HG03457 (cell line): Measurements from ENCODE around the gene TNS1.
"Not testable (repeated sequence)": the region's sequence is repeated elsewhere in the genome, so short reads cannot be mapped to it uniquely, and the experiment has no call there.

Experiments
- ATAC-seq: cut with Tn5 transposase; IDR thresholded peaks from one replicate; pipeline ENCODE4 v1.9.1; 2021; ENCODE audit warnings: moderate number of reproducible peaks; ENCODE audit not compliant: unreplicated experiment

Gene TNS1

DNA sequence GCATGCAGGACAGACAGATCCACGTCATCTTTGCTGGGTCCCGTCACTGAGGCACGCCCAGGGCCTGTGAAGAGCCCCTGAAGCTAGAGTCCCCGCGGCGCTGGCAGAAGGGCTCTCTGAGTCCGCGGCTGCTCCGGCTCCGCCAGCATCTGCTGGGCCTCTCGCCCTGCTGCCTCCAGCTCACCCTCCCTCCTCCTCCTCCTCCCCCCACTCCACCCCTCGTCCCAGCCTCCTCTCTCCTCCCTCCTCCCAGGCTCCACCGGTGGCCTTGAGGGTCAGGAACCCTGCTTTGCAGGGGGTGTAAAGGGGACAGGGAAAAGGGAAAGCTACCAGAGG, at the start of gene TNS1:
TSS of gene TNS1 (minus strand) at position 151 of the 336 bp plus-strand sequence. CDS start at position 28, 123 bp downstream.
- ATAC-seq: no peak

DNA sequence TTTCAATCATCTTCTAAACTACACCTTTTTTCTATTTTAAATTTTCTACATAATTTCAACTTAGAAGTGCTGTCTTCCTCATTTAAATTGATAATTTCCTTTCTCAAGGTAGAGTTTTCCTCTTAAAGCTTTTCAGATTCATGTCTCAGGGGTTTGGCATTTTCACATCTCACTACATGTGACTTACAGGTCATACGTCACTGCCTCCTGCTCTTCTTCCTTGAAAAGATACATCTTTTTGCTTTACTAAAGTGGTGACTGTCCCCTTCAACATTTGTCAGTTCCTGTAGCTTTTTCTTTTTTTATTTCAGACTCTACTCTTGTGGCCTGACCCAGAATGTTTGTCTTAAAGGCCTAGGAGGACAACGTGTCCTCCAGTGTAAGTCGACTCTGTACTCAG, 49.1 kb upstream of the TNS1 start:
- no peak for ATAC-seq

DNA sequence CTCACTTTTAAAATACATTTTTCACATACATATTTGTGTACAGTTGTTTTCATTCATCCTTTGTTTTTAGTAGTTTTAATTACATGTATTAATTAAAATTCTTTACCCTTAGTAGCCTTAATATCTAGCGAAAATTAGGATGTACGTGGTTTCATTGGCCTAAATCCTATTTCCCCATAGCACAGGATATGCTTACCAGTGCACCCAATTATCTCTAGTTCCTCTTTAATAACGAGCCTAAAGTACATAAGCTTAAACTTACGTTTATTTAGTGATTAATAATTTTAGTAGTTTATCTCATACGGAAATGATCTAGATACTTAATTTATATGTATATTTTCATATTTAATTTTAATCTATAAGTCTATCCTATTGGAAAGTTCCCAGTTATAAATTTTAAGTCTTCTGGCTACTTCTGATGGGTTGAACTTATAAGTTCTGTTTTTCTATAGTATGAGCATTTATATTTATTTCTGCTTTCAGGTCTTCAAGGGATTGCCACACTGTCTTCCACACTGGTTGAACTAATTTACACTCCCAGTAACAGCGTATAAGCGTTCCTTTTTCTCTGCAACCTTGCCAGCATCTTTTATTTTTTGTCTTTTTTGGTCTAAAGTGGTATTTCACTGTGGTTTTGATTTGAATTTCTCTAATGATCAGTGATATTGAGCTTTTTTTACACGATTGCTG, 44.9 kb upstream of the TNS1 start:
- ATAC-seq: no peak

DNA sequence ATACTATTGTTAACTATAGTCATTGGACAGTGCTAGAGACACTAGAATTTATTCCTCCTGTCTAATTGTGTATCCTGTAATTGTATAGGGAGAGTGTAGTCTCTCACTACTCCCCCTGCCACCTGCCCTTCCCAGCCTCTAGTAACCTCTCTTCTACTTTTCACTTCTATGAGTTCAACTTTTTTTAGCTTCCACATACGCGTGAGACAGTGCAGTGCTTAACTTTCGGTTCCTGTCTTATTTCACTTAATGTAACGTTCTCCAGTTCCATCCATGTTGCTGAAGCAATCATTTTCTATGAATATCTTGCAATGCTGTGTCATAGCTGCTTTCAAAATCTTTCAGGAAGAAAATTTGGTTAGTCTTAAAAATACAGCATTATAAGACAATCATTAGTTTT, 43.4 kb upstream of the TNS1 start:
- peak; percentile 53 for ATAC-seq

DNA sequence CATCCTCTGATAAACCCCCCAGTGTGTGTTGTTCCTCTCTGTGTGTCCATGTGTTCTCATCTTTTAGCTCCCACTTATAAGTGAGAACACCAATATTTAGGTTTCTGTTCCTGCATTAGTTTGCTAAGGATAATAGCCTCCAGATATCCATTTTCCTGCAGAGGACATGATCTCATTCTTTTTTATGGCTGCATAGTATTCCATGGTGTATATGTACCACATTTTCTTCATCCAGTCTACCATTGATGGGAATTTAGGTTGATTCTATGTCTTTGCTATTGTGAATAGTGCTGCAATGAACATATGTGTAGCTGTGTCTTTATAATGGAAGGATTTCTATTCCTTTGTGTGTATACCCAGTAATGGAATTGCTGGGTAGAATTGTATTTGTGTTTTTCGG, 41.8 kb upstream of the TNS1 start:
- ATAC-seq: not testable (repeated sequence)

DNA sequence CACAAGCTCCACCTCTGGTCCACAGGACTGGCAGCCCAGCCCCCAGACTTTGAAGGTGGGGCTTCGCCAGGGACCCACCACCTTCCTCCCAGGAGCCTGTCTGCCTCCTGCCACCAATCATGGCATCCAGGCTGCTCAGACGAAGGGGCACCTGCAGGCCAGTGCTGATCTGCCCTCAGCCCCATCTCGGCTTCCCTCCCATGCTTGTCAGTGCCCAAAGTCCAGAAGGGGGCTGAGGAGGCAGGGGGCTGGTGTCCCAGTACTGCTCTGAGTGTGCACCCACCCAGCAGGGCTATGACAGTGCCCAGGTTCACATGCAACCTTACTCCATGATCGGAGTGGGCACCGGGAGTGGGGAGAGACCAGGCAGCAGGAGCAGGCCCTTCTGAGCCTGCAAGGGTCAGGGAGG, 40.9 kb upstream of the TNS1 start:
- ATAC-seq: no peak

DNA sequence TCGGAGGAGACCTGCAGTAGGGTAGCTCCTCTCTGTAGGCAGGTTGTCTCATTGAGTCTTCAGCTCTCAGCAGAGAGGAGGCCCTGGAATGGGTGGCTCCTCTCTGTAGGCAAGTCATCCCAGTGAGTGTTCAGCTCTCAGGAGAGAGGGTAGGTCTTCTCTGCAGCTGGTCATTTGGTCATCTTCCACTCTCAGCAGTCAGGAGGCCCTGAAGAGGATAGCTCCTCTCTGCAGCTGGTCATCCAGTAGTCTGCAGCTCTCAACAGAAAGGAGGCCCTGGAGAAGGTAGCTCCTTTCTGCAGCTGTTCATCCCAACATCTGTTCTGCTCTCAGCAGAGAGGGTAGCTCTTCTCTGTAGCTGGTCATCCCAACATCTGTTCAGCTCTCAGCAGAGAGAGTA, 40.3 kb upstream of the TNS1 start:
- no peak for ATAC-seq

DNA sequence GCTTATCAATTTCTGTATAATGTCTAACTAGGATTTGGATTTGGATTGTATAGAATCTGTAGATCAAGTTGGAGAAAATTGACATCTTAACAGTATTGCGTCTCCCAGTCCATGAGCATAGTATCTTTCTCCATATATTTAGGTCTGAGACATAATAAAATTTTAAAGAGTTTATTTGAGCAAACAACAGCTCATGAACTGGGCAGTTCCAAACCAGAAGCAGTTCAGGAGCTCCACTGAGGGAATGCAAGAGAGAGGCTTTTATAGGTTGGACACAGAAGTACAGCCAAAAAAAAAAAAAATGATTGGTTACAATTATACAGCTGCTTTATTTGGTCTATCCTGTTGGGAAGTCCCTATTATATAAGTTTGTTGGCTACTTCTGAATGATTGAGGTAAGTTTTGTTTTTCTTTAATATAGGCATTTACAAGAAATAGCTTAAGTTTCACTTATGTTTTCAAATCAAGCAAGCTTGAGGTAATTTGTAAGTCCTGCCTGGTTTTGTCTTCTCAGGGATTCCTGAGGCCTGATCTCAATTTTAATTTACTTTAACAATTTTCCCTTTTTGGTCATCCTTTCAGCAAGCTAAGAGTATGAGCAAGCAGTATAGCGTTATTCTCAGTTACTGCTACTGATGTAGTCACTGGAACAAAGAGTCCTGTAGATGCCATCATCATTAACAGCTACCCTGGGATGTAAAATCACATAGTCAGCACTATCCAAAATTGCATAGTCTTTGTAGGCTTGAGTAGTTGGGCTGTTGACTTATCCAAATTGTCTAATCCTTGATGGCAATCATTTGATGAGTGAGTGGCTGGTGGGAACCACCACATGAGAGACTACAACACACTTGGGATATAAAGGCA, 38.7 kb upstream of the TNS1 start:
- no peak for ATAC-seq

DNA sequence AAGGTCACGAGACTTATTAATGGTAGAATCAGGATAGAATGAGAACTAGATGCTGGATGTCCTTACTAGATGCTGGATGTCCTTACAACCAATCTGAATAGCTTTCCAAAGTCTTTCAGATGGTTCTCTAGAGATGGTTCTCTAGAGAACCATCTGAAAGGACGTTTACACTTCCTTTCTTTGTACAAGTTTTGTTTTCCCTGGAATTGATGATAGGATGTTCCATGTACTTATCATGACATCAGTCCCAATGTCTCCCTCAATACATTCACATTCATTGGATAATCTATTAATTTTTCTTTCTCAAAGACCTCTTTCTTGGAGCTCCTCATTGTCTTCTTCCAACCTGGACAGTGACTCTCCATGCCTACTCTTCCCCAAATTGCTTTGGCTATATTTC, 38.1 kb upstream of the TNS1 start:
- no peak for ATAC-seq

DNA sequence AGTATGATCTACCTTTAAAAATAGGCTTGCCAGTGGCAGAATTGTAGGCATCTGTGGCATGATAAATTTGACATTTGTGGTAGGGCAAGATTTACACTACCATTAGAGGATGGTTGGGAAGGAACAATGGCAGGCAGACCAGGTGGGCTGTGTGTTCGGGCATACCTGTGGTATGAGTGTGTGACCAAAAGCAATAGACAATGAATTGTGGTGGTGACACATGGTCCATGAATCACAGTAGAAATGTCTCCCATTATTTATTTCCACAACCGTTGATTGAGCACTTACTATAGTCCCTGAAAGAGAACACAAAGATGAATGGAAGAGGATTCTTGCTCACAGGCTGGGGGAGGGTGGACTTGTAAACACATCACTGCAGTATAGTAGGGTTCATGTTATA, 36.4 kb upstream of the TNS1 start:
- ATAC-seq: no peak

DNA sequence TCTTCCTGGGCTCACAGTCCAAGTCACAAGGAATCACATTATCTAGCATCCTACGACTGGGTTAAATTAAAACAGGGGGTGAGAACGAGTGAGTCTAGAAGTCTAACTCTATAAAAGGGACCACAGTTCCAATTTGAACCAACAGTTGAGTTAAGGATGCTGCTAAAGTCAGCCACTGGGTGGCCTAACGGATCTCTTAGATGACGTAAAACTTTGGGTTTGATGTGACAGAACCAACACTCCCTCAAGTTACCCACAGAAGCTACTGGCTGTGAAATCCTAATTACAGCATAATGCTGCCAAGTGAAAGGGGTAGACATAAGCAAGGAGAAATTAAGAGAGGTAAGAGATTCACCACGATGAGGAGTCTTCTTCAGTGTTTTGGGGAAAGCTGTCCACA, 33.6 kb upstream of the TNS1 start:
- no peak for ATAC-seq

DNA sequence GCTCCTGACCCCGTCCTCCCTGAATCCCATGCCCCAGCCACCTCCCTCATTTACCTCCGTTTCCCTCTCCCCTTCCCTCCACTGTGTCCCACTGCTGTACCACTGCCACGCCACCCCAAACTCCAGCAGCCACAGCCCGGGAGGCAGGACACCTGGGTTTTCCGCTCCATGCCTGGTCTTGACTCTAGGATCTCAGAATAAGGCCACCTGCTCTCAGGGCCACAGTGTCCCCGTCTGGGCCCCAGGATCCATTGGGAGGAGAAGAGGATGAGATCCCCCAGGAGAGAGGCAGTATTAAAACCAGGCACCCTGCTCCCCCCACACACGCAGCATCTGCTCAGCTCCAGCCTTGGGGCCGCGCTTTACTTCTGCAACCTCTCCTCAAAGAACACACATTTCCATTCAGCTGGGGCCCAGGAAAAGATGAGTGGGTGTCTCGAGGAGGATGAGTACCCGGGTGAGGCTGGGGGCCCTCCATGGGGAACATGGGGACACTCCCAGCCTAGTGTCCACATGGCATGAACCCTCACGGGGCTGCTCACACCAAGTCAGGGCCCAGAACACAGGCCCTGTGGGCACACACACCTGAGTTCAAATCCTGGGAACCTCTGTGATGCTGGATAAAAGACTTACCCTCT, 32.8 kb upstream of the TNS1 start:
- ATAC-seq: no peak

DNA sequence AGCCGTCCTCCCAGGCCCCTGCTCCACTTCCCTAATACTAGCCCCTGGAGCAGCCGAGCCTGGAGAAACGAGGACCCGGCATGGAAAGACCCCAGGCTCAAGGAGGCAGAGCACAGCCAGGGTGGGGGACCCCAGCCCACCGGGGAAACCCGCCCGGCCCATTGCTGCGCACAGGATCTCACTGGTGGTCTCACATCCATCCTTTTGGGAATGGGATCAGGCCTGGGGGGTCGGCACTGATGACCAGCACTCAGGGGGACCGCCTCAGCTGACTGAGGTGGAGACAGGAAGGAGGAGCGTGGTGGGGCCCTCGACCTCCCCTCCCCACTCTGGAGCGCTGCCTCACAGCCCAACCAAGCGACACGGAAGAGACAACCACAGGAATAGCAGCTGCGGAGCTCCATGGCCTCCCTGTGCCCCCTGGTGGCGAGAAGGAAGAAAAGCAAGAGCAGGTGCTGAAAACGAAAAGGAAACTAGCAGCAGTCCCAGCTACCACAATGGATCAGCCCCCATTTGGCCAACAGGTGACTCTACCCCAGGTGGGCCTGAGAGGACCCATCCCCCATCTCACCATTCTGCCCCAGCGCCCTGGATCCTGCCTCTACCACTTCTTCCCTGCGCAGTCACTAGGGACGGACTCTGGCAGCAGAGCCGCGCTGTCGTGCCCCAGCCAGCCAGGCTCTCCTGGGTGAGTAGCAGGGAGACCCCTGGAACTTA, 31.9 kb upstream of the TNS1 start:
- ATAC-seq: peak; percentile 84

DNA sequence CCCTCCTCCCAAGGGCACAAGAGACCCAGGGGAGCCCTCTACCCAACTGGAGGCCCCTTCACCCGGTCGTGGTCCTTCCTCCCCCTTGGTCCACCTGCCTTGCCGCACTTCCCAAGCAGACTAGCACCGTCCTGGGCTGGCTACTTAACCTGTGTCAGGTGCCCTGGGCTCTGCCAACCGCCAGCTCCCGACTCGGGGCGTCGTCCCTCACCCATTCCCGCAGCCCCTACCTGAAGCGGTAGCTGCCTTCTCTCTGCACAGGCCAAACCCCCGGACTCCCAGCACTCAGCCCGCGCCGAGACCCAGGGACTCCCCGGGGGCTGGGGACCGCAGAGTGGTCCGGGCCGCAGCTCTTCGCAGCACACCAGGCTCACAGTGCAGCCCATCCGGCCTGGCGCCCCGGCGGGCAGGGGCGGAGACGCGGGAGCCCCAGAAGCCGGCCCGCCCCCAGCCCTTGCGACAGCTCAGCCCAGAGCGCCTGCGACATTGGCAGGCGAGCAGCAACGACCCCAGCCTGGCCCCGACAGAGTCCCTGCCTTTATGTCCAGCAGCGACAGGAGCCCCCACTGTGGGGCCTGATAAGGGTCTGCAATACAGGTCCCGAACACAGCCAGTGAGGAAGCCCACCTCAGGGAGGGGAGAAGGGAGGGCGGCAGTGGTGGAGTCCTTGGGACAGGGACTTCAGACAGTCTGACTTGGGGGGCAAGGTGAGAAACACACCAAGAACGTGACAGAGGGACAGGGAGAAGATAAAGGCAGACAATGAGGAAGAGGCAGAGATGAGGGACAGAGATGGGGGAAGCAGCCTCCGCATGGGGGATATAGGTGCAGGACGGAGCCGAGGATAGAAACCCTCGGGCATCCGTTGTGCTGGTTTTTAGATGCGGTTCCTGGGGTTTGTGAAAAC, 31.0 kb upstream of the TNS1 start:
- ATAC-seq: no peak

DNA sequence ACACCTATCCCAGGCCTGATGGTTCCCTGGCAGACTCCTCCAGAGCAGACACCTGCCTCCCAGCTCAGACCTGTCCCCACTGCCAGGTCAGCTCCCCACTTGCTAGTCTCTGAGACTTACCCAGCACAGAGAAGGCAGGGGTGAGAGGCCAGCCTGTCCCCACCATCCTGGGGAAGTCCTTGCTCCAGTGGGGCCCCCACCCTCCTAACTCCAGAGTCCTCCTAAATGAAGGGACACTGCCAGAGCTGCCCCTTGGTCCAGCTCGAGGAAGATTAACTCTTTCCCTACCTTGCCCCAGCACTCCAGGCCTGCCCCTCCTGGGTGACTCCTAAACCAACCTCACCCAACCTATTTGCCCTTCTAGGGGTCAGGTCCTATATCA, 30.4 kb upstream of the TNS1 start:
- no peak for ATAC-seq

DNA sequence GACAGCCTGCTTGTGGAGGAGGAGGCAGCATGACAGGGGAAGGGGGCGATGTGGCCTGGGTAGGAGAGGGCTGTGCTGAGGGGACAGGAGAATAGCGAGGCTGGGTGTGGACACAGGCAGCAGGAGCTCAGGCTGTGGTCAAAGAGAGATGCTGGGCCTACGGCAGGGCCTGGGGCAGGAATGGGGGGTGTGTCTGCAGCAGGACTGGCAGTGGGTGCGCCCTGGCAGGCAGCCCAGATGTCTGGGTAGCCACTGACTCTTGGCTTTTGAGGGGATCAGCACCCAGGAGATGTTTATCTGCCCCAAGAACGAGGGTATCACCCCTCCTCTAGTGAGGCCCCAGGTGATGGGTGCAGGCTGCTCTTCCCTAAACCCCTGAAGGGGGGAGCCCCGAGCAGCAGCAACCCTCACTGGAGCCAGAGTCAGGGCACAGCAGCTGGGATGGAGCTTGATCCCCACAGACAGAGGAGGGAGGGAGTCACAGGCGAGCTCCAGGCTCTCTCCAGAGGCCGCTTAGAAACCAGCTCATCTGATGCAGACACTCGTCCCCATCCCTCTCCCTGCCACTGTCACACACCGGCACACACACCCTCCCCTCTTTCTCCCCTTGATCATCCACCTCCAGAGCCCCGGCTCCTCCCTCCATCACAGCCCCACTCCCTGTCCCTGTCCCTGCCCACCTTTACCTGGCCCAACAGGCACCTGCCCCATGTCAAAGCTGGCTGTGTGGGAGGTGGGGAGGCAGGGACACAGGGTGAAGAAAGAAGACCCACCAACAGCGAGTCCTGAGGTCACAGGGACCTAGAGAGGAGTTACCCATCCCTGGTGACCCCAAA, 29.8 kb upstream of the TNS1 start:
- no peak for ATAC-seq

DNA sequence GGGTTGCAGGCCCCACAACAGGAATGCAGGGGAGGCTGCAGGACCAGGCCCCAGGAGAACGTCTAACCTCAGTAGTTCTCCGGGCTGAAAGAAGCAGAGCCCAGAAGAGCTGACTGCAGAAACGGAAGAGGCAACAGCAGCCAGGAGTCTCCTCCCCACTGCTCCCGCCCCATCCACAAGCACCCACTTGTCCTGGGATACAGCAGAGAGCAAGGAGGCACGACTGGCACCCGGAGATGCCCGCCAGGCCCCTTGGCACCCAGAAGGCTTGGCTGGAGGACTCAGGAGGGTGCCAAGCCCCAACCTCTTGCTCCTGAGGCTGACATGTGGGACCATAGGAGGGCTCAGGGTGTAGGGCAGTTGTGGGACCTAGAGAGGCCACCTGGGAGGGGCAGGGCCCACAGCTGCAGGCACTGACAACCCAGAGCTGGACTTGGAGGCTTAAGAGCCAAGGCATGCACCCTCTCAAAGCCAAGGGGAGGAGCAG, 29.0 kb upstream of the TNS1 start:
- no peak for ATAC-seq

DNA sequence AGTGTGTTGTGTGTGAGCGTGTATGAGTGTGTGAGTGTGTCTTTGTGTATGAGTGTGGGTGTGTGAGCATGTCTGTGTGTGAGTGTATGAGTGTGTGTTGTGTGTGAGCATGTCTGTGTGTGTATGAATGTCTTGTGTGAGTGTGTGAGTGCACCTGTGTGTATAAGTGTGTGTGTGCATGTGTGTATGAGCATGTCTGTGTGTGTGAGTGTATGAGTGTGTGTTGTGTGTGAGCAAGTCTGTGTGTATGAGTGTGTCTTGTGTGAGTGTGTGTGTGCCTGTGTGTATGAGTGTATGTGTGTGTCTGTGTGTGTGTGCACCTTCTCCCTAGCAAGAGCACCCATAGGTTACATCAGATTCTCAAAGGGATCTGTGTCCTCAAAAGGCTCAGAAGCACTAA, 28.5 kb upstream of the TNS1 start:
- ATAC-seq: no peak

DNA sequence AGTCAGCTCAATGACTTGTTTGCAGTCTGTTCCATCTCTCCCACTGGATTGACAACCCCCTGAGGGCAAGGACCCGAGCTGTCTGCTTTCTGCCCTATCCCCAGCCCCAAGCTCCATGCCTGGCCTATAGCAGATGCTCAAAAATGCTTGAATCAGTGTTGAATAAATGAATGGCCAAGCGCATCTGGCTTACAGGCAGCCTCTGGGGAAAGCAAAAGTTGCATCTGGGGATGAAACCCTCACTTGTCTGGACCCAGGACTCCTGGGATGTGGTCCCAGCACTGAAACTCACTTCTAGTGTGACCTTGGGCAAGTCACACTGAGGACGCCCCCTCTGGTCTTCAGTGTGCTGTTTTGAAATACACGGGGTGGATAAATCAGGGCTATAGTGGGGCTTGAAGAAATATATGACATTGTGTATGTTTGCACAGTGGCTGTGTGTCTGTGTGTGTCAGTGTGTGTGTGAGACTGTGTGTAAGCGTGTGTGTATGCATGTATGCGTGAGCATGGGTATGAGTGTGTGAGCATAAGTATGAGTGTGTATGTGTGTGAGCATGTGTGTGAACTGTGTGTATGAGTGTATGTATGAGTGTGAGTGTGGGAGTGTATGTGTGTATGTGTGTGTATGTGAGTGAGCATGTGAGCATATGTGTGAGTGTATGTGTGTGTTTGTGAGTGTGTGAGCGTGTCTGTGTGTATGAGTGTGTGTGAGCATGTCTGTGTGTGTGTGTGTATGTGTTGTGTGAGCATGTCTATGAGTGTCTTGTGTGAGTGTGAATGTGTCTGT, 27.8 kb upstream of the TNS1 start:
- no peak for ATAC-seq
